ENCODE data around the gene LIG4.
"Not testable (repeated sequence)": the region's sequence is repeated elsewhere in the genome, so short reads cannot be mapped to it uniquely, and the experiment has no call there.

The LIG4 gene

GRCh38 chr13:108215436-108215835 is at the start of gene LIG4:
Gene LIG4 (minus strand): TSS chr13:108215536. CDS start chr13:108211268, 4,268 bp downstream.
- DNase-seq, result peak; percentile 93 to 94
- TF ChIP-seq GATA1 (IDR thresholded peaks at IDR 0.05; ENCODE audit: low read depth, low read length), result no peak
- peak; percentile 65 for TF ChIP-seq POLR2A (IDR thresholded peaks at IDR 0.05; ENCODE audit: low read length)

GRCh38 chr13:108263621-108264355 is 48.5 kb upstream of the LIG4 start:
- no peak for DNase-seq
- TF ChIP-seq GATA1 (IDR thresholded peaks at IDR 0.05; ENCODE audit: low read depth, low read length) (no peak), POLR2A (IDR thresholded peaks at IDR 0.05; ENCODE audit: low read length) (no peak)

GRCh38 chr13:108257248-108257647 is 41.9 kb upstream of the LIG4 start:
- no peak for DNase-seq
- TF ChIP-seq POLR2A (IDR thresholded peaks at IDR 0.05; ENCODE audit: low read length) (no peak), GATA1 (IDR thresholded peaks at IDR 0.05; ENCODE audit: low read depth, low read length) (no peak)

GRCh38 chr13:108249150-108249549 is 33.8 kb upstream of the LIG4 start:
- DNase-seq, result no peak
- TF ChIP-seq GATA1 (IDR thresholded peaks at IDR 0.05; ENCODE audit: low read depth, low read length), result no peak
- TF ChIP-seq POLR2A (IDR thresholded peaks at IDR 0.05; ENCODE audit: low read length), result no peak

- no peak for TF ChIP-seq GATA1 (IDR thresholded peaks at IDR 0.05; ENCODE audit: low read depth, low read length)
- TF ChIP-seq POLR2A (IDR thresholded peaks at IDR 0.05; ENCODE audit: low read length), result no peak
- no peak for DNase-seq
Measured at GRCh38 chr13:108230377-108230776, 15.0 kb upstream of the LIG4 start.

- DNase-seq, result peak; percentile 52 to 69
- TF ChIP-seq POLR2A (IDR thresholded peaks at IDR 0.05; ENCODE audit: low read length), result no peak
- no peak for TF ChIP-seq GATA1 (IDR thresholded peaks at IDR 0.05; ENCODE audit: low read depth, low read length)
Measured at GRCh38 chr13:108227651-108228272, 12.4 kb upstream of the LIG4 start.

- TF ChIP-seq POLR2A (IDR thresholded peaks at IDR 0.05; ENCODE audit: low read length) (no peak), GATA1 (IDR thresholded peaks at IDR 0.05; ENCODE audit: low read depth, low read length) (no peak)
Measured at GRCh38 chr13:108226184-108226583, 10.8 kb upstream of the LIG4 start.

GRCh38 chr13:108225440-108225839 is 10.1 kb upstream of the LIG4 start:
- DNase-seq, result no peak
- TF ChIP-seq GATA1 (IDR thresholded peaks at IDR 0.05; ENCODE audit: low read depth, low read length) (no peak), POLR2A (IDR thresholded peaks at IDR 0.05; ENCODE audit: low read length) (no peak)

More at GRCh38 chr13:108226184-108226583, 10.8 kb upstream of the LIG4 start:
- DNase-seq, result peak; percentile 3 to 12

GRCh38 chr13:108223687-108224503 is 8.6 kb upstream of the LIG4 start:
- TF ChIP-seq POLR2A (IDR thresholded peaks at IDR 0.05; ENCODE audit: low read length) (no peak), GATA1 (IDR thresholded peaks at IDR 0.05; ENCODE audit: low read depth, low read length) (no peak)
- DNase-seq, result no peak

- DNase-seq, result peak; percentile 12 to 47
- TF ChIP-seq GATA1 (IDR thresholded peaks at IDR 0.05; ENCODE audit: low read depth, low read length), result no peak
- no peak for TF ChIP-seq POLR2A (IDR thresholded peaks at IDR 0.05; ENCODE audit: low read length)
Measured at GRCh38 chr13:108220041-108220440, 4.7 kb upstream of the LIG4 start.

- no peak for TF ChIP-seq GATA1 (IDR thresholded peaks at IDR 0.05; ENCODE audit: low read depth, low read length)
- peak; percentile 82 for TF ChIP-seq POLR2A (IDR thresholded peaks at IDR 0.05; ENCODE audit: low read length)
Measured at GRCh38 chr13:108218044-108218974, 3.0 kb upstream of the LIG4 start, which contains the start of gene ABHD13. Gene ABHD13 (plus strand): TSS chr13:108218392. CDS start chr13:108229219, 10,827 bp downstream.

GRCh38 chr13:108217307-108218043 is 2.1 kb upstream of the LIG4 start:
- not testable (repeated sequence) for DNase-seq

More at GRCh38 chr13:108218044-108218974, 3.0 kb upstream of the LIG4 start, which contains the start of gene ABHD13:
- DNase-seq, result peak; percentile 94 to 95

Measured in erythroblast (primary cell).